Frontal cortex (tissue), 4 donors: ENCODE results near the gene ATOX1. TPM values are rescaled to one million over a fixed set of nuclear protein-coding genes. Genes with fewer than 3 reads are reported as not detected.
"Not testable (repeated sequence)": the region's sequence is repeated elsewhere in the genome, so short reads cannot be mapped to it uniquely, and the experiment has no call there.

ENCODE experiments used
- DNase-seq, 2 donors: peaks; one replicate each; pipeline ENCODE4 v3.0.0; 2012; ENCODE audit warnings: low spot score in 2 of 2
- FAIRE-seq: peaks from 2 replicates; lab custom pipeline; 2012; peaks lifted over from hg19 to GRCh38; lab: Jason Lieb, UNC
- small RNA-seq: library from RNA; depleted of rRNA; stranded (forward); fragments of <200 nt; gene quantifications from one replicate; pipeline ENCODE3, GENCODE V24; 2014
- total RNA-seq: library from RNA; depleted of rRNA; stranded (reverse); fragments of >200 nt; gene quantifications from one replicate; pipeline ENCODE4 v1.2.3, GENCODE V29; 2014
- donor health status: control.
- donor health status: control.
- donor health status: control.

Gene ATOX1
- total RNA-seq, 1 donor from 2014 or later, result 25.3 TPM

DNA sequence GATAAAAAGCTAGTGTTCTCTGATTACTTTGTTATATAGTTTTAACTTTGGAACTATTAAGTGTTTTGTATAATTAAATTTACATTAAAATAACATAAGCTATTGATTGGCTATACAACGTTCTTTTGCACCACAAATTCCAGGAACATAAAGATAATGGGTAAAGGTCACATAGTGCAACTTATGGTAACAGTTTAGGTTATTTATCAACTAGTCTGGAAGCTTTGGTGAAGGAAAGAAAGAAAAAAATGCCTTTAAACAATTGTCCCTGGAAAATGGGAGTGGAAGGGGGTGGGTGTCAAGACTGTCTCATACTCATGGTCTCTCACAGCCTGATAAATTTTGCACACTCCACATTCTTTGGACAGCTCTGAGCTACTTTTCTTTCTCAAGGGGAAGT, 54.7 kb downstream of the ATOX1 start:
- DNase-seq, result no peak
- FAIRE-seq, result no peak

- DNase-seq (no peak), FAIRE-seq (no peak)
Measured at GRCh38 chr5:151703227-151703626, 55.2 kb downstream of the ATOX1 start.

DNA sequence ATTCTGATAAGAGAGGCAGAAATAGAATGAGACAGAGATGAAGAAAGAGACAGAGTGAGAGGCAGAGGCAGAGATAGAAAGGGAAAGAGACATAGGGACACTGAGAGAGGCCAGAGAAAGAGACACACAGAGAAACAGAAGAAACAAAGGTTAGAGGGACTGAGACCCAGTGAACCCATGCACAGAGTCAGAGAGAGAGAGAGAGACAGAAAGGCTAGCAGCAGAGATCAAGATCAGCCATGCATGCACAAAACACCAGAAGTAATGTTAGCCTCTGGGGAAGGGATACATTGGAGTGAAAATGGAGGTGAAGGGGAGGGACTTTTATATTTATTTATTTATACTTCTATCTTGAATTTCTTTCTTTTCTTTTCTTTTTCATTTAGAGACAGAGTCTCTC, 57.6 kb downstream of the ATOX1 start:
- FAIRE-seq, result no peak
- no peak for DNase-seq

GRCh38 chr5:151700296-151700695, 58.1 kb downstream of the ATOX1 start:
- no peak for FAIRE-seq
- DNase-seq, result no peak

- FAIRE-seq (no peak), DNase-seq (no peak)
Measured at GRCh38 chr5:151699071-151699901, 59.1 kb downstream of the ATOX1 start.

- not testable (repeated sequence) for DNase-seq, FAIRE-seq
Measured at GRCh38 chr5:151698081-151698480, 60.4 kb downstream of the ATOX1 start.

GRCh38 chr5:151697452-151697851, 61.0 kb downstream of the ATOX1 start:
- DNase-seq (no peak), FAIRE-seq (no peak)

DNA sequence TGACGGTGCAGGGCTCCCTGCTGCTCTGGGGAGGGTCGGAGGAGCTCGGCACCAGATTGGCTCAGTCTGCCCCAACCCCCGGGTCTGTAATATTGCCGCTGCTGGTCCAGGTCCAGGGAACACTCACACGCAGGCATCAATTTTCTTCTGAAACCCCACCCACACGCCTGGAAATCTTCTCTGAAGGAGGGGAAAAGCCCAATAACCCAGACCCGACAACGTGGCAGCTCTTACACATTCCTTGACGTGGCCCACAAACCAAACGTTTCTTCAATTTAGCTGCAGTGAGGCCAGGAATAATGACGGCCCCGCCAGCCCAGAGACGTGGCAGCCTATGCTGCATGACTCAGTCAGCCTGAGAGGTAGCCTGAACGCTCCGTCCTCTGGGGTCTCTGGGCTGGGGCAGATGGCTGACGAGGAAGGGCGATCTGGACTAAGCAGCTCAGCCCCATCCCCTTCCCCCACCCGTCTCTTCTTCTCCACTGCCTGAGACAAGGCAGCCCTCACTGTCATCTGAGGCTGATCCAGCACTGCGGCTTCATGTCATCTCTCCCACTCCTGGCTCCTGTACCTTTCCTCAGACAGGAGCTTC, 61.9 kb downstream of the ATOX1 start:
- no peak for FAIRE-seq
- DNase-seq, result no peak

- no peak for DNase-seq
- no peak for FAIRE-seq
Measured at GRCh38 chr5:151695464-151695863, 63.0 kb downstream of the ATOX1 start.

DNA sequence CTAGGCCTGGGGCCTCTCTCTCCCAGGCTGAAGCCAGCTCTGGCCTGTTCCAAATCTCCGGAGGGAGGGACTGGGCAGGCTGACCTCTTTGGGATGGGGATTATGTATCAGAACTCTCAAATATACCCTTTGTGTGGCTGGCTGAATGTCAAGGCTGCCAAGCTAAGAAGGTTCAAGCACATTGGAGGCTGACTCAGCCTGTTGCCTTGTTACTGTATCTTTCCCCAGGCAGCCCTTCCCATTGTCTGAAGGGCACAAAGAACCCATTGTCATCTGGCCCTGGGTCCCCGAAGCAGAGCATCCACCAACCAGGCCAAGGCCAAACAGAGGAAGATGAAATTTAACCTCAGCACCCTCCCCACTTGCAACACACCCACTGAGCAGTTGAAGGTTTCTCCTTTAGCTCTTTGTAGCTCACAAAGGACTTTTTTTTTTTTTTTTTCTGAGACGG, 64.4 kb downstream of the ATOX1 start:
- DNase-seq (peak in 1 of 2 donors; percentile 47), FAIRE-seq (no peak)

Small RNA genes within 50 kb of the gene (small RNA-seq; reads per million reads assigned to genes)
- gene RN7SKP232, result not detected

Other genes starting within 250 kb of the ATOX1 start
- 3.3 TPM for gene FAT2, start 167.3 kb downstream of the ATOX1 start, total RNA-seq
- 74.6 TPM for gene SPARC, start 71.7 kb downstream of the ATOX1 start, total RNA-seq
- 60.7 TPM for gene G3BP1, start 13.3 kb upstream of the ATOX1 start, total RNA-seq
- under 0.01 TPM for gene GLRA1, start 166.2 kb upstream of the ATOX1 start, total RNA-seq